Esophagus squamous epithelium (tissue), 5 donors: ENCODE measurements around the gene NFIB. TPM values are rescaled to one million over a fixed set of nuclear protein-coding genes. Genes with fewer than 3 reads are reported as not detected.

Experiments used
- DNase-seq: peaks from one replicate; lab custom pipeline; 2025; lab: John Stamatoyannopoulos, UW
- H3K27ac ChIP-seq, 4 donors: fragments of 200-600 bp; sonication (generic); one replicate each; pipeline ENCODE4 v1.5.1; 2016 to 2019; ENCODE audit warnings: mild to moderate bottlenecking in 1 of 4
- H3K27me3 ChIP-seq, 4 donors: fragments of 200-600 bp; sonication (generic); 1 replicate in 3 of 4; 2 replicates in 1 of 4; pipeline versions ENCODE4 v1.5.1 to v1.6.0; 2017 to 2021; ENCODE audit warnings: antibody characterized with exemption in 1 of 4
- H3K36me3 ChIP-seq, 3 donors: fragments of 200-600 bp; sonication (generic); one replicate each; pipeline ENCODE4 v1.5.1; 2016 to 2019
- H3K4me1 ChIP-seq, 3 donors: fragments of 200-600 bp; sonication (generic); one replicate each; pipeline ENCODE4 v1.5.1; 2017 to 2019
- H3K4me3 ChIP-seq, 4 donors: fragments of 200-600 bp; sonication (generic); 1 replicate in 3 of 4; 2 replicates in 1 of 4; pipeline ENCODE4 v1.5.1; 2016 to 2019; ENCODE audit warnings: mild to moderate bottlenecking in 2 of 4, moderate library complexity in 1 of 4
- H3K9me3 ChIP-seq, 3 donors: fragments of 200-600 bp; sonication (generic); one replicate each; pipeline ENCODE4 v1.5.1; 2016 to 2019
- POLR2A ChIP-seq, 4 donors: fragments of 450-650 bp; IDR thresholded peaks; one replicate each; pipeline ENCODE4 v1.6.1; 2017; ENCODE audit warnings: antibody characterized with exemption in 4 of 4, mild to moderate bottlenecking in 4 of 4, moderate library complexity in 3 of 4
- WGBS, 2 donors: methylation state at CpG; one replicate each; pipeline ENCODE4 v1.1.5; 2018; 5-methylcytosine and 5-hydroxymethylcytosine counted together
- intact Hi-C: fragments of 100-400 bp; cut with DNase I; formaldehyde crosslinking; loops from one replicate; pipeline ENCODE4 v1.15.0; 2022
- total RNA-seq, 4 donors: library from RNA; depleted of rRNA; stranded (reverse); fragments of >200 nt; gene quantifications; one replicate each; pipeline ENCODE4 v1.1.0, GENCODE V29; 2016
- TF ChIP-seq, protein P1 (sequence below), 6 experiments: fragments of 450-650 bp in 4 of 6; fragments of 200-600 bp in 2 of 6; sonication (generic) in 2 of 6; IDR thresholded peaks; one replicate each; pipeline ENCODE4 v1.5.1; 2016 to 2019; ENCODE audit warnings: antibody characterized with exemption in 6 of 6, mild to moderate bottlenecking in 4 of 6, moderate library complexity in 4 of 6
- donor health status: DM: yes; HTN: yes; CAD: no.

The NFIB gene
- total RNA-seq, 4 donors from 2014 or later, result 16.8 to 38.1 (median 23.0) TPM

DNA sequence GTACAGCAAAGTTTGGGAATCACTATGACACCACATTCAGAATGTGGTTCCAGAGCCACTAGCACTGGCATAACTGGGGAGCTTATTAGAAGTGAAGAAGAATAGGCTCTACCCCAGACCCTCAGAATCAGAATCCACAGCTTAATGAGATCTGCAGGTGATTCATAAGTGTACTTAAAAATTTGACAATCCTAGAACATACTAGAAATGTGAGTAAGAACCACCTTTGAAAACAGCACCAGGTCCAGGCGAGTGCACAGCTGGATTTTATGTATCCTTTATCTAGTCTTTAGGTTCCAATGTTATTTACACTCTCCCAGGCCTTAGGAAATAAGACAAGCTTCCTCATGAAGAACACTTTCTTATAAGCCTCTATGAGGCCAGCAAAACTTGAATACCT is 149.0 kb downstream of the NFIB start:
- no peaks in the 10 kb centered on the region for H3K36me3 ChIP-seq
- H3K4me1 ChIP-seq, result peaks cover 0 to 11% (median 0%) of the 10 kb centered on the region in 3 donors
- no peaks in the 10 kb centered on the region for H3K9me3 ChIP-seq
- TF ChIP-seq, protein P1, sequence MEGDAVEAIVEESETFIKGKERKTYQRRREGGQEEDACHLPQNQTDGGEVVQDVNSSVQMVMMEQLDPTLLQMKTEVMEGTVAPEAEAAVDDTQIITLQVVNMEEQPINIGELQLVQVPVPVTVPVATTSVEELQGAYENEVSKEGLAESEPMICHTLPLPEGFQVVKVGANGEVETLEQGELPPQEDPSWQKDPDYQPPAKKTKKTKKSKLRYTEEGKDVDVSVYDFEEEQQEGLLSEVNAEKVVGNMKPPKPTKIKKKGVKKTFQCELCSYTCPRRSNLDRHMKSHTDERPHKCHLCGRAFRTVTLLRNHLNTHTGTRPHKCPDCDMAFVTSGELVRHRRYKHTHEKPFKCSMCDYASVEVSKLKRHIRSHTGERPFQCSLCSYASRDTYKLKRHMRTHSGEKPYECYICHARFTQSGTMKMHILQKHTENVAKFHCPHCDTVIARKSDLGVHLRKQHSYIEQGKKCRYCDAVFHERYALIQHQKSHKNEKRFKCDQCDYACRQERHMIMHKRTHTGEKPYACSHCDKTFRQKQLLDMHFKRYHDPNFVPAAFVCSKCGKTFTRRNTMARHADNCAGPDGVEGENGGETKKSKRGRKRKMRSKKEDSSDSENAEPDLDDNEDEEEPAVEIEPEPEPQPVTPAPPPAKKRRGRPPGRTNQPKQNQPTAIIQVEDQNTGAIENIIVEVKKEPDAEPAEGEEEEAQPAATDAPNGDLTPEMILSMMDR (IDR thresholded peaks at IDR 0.05), result no peak
- TF ChIP-seq POLR2A (IDR thresholded peaks at IDR 0.05), result no peak
- no peak overlapping the region for H3K4me3 ChIP-seq
- no peaks in the 10 kb centered on the region for H3K27me3 ChIP-seq
- no peak overlapping the region for H3K27ac ChIP-seq
- intact Hi-C loops, result no loop called here
- WGBS, 2 donors, result 67 to 100% methylated on average over 1 of the region's 1 CpG
- DNase-seq, result no peak

DNA sequence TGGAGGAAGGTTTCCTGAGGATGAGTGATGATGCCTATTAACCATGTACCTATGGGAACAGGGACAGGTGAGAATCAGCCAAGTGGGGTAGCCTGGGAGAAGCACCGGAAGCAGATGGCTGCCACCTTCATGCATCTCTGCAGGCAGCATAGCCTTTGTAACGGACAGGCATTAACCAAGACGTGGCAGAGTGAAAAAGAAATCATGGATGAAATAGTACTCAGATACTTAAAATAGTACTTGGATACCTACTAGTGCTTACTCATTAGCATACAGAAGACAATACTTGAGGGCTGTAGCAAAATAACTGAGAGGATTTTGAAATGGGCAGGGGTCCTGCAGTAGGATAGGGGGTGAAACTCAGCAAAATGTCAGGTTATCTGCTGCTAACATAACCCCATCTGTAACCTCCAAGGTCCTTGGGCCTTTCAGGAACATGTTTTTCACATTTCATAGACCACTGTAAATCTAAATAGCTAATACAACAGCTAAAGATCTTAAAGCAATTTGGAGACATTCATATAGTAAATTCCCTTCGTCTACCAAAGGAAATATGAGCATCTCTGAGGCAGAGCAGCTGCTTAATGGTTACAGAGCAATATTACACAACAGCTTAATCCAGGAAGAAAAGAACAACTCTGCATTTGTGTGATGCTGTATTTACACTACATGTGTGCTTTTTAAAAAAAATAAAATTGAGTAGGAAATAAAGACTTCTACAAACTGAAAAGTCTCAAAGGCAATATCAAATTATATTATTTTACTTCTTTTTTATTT is 154.3 kb downstream of the NFIB start:
- WGBS, 2 donors, result 61 to 76% methylated on average over 4 of the region's 4 CpGs
- Histone ChIP-seq H3K27me3 (no peaks in the 10 kb centered on the region), H3K36me3 (no peaks in the 10 kb centered on the region), H3K27ac (no peak overlapping the region), H3K4me1 (peaks cover 0 to 34% (median 0%) of the 10 kb centered on the region in 3 donors), H3K4me3 (no peak overlapping the region), H3K9me3 (no peaks in the 10 kb centered on the region)
- intact Hi-C loops, result no loop called here
- TF ChIP-seq, protein P1 (IDR thresholded peaks at IDR 0.05), result no peak
- TF ChIP-seq POLR2A (IDR thresholded peaks at IDR 0.05), result no peak
- DNase-seq, result no peak

DNA sequence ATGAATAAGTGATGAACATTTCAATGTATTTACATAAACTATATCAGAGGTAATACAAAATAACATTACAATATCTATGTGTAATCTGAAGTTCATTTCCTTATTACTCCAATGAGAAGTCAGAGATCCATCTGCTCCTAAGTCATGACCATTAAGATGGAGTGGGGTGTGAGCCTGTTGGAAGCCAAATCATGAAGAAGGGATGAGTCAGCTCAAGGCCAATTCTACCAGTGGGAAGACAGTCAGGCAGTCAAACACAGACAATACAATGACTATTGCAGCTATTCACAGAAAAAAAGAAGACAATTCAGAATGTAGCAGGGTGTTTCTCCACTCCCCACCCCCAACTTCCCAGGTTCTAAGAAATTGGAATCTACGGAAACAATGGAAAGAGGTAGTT is 155.0 kb downstream of the NFIB start:
- H3K27ac ChIP-seq, result no peak overlapping the region
- no peak for DNase-seq

GRCh38 chr9:14158136-14158813 is 155.7 kb downstream of the NFIB start:
- TF ChIP-seq, protein P1 (IDR thresholded peaks at IDR 0.05), result no peak
- TF ChIP-seq POLR2A (IDR thresholded peaks at IDR 0.05), result no peak
- Histone ChIP-seq H3K4me1 (peaks cover 0 to 27% (median 0%) of the 10 kb centered on the region in 3 donors), H3K27me3 (no peaks in the 10 kb centered on the region), H3K27ac (no peak overlapping the region), H3K9me3 (no peaks in the 10 kb centered on the region), H3K36me3 (no peaks in the 10 kb centered on the region), H3K4me3 (no peak overlapping the region)
- DNase-seq, result no peak
- 73 to 86% methylated on average over 2 of the region's 2 CpGs for WGBS, 2 donors
- intact Hi-C loops, result no loop called here

More for the DNA sequence above, 155.0 kb downstream of the NFIB start:
- no peaks in the 10 kb centered on the region for H3K36me3 ChIP-seq
- peaks cover 0 to 29% (median 0%) of the 10 kb centered on the region in 3 donors for H3K4me1 ChIP-seq
- WGBS, 2 donors, result 45 to 80% methylated on average over 1 of the region's 1 CpG
- intact Hi-C loops, result no loop called here
- H3K9me3 ChIP-seq, result no peaks in the 10 kb centered on the region
- H3K27me3 ChIP-seq, result no peaks in the 10 kb centered on the region
- H3K4me3 ChIP-seq, result no peak overlapping the region
- no peak for TF ChIP-seq POLR2A (IDR thresholded peaks at IDR 0.05)
- TF ChIP-seq, protein P1 (IDR thresholded peaks at IDR 0.05), result no peak

GRCh38 chr9:14157191-14157590 is 156.8 kb downstream of the NFIB start:
- Histone ChIP-seq H3K4me3 (no peak overlapping the region), H3K4me1 (peaks cover 0 to 27% (median 0%) of the 10 kb centered on the region in 3 donors), H3K27me3 (no peaks in the 10 kb centered on the region), H3K9me3 (no peaks in the 10 kb centered on the region), H3K27ac (no peak overlapping the region), H3K36me3 (no peaks in the 10 kb centered on the region)
- no peak for DNase-seq
- no peak for TF ChIP-seq POLR2A (IDR thresholded peaks at IDR 0.05)
- TF ChIP-seq, protein P1 (IDR thresholded peaks at IDR 0.05), result no peak
- 99% methylated on average over 4 of the region's 4 CpGs for WGBS, 2 donors
- intact Hi-C loops, result no loop called here
